Measurements from ENCODE around the gene CIB4.

DNA sequence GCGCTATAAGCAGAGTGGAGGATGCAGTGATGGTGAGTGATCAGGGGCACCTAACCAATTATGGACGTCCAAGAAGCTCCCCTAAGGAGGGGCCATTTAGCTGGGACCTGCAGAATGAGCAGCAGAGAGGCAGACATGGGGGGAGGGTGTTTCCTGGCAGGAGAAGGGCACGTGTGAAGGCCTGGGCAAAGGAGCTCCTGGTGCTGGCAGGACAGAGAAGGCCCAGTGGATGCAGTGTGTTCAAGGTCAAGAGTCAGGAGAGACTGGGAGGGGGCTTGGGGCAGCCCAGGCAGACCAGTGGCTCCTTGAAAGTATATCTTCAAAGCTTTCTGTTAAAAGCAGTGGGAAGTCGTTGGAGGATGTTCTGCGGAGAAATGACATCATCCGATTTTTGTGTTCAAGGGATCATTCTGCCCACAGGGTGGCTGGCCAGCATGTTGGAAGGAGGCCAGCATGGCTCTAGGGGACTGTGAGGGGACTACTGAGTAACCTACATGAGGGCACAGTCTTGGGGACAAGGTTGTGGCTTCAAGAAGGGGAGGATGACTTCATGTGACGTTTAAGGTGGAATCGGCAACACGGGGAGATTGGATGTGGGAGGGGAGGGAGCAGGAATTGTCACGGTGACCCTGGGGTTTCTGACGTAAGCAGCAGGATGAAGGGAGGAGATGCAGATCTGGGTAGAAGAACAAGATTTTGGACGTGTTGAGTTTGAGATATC lies 9.0 kb upstream of the CIB4 start:
- TF ChIP-seq, protein P1, sequence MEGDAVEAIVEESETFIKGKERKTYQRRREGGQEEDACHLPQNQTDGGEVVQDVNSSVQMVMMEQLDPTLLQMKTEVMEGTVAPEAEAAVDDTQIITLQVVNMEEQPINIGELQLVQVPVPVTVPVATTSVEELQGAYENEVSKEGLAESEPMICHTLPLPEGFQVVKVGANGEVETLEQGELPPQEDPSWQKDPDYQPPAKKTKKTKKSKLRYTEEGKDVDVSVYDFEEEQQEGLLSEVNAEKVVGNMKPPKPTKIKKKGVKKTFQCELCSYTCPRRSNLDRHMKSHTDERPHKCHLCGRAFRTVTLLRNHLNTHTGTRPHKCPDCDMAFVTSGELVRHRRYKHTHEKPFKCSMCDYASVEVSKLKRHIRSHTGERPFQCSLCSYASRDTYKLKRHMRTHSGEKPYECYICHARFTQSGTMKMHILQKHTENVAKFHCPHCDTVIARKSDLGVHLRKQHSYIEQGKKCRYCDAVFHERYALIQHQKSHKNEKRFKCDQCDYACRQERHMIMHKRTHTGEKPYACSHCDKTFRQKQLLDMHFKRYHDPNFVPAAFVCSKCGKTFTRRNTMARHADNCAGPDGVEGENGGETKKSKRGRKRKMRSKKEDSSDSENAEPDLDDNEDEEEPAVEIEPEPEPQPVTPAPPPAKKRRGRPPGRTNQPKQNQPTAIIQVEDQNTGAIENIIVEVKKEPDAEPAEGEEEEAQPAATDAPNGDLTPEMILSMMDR (IDR thresholded peaks at IDR 0.05; ENCODE audit: poor library complexity): no peak
- no peak for TF ChIP-seq EZH2 (IDR thresholded peaks at IDR 0.05; ENCODE audit: borderline replicate concordance)

All from hepatocyte (in vitro differentiated cells).